PC-9 (cell line): ENCODE results near the gene NT5DC3. TPM values are rescaled to one million over a fixed set of nuclear protein-coding genes. Genes with fewer than 3 reads are reported as not detected.

Experiments used
- BruUV-seq: library from RNA; stranded (reverse); fragments of 400-500 nt; replicated peaks from 2 replicates; lab custom pipeline; 2021; lab: Mats Ljungman, UMichigan
- CTCF ChIA-PET: fragments of 300-600 bp; sonication (Branson Sonifier 250); formaldehyde crosslinking; loops from one replicate; lab custom pipeline; 2022; ENCODE audit warnings: antibody characterized with exemption; lab: Charles Lee
- POLR2A ChIA-PET: fragments of 300-600 bp; sonication (Branson Sonifier 250); formaldehyde crosslinking; loops from one replicate; lab custom pipeline; 2022; ENCODE audit warnings: antibody characterized with exemption; ENCODE audit not compliant: unreplicated experiment; lab: Charles Lee
- DNase-seq, 2 experiments: peaks; one replicate each; pipeline versions ENCODE4 v3.0.0 to v3.0.0-alpha.2; 2015 to 2022; ENCODE audit warnings: mixed read lengths in 1 of 2
- H2AFZ ChIP-seq: fragments of 200-600 bp; sonication (generic); 2 replicates; pipeline ENCODE4 v1.8.1; 2017; ENCODE audit warnings: antibody characterized with exemption
- H3F3A ChIP-seq: fragments of 200-600 bp; sonication (generic); 2 replicates; pipeline ENCODE4 v1.8.1; 2017; ENCODE audit warnings: antibody characterized with exemption, mild to moderate bottlenecking, low read depth; ENCODE audit not compliant: insufficient read depth
- H3K27ac ChIP-seq: fragments of 200-600 bp; sonication (generic); 2 replicates; pipeline ENCODE4 v1.6.1; 2016; ENCODE audit warnings: mixed run types
- H3K27me3 ChIP-seq: fragments of 200-600 bp; sonication (generic); 2 replicates; pipeline ENCODE4 v1.6.1; 2016; ENCODE audit warnings: low read depth, mixed run types; ENCODE audit not compliant: insufficient read depth
- H3K36me3 ChIP-seq: fragments of 200-600 bp; sonication (generic); 2 replicates; pipeline ENCODE4 v1.6.1; 2016; ENCODE audit warnings: low read depth, mixed run types
- H3K4me1 ChIP-seq: fragments of 200-600 bp; sonication (generic); replicated peaks from 2 replicates; pipeline ENCODE4 v1.6.1; 2016; ENCODE audit warnings: mixed run types; ENCODE audit not compliant: insufficient read depth
- H3K4me2 ChIP-seq: fragments of 200-600 bp; sonication (generic); 2 replicates; pipeline ENCODE4 v1.6.1; 2017; ENCODE audit warnings: mixed run types
- H3K4me3 ChIP-seq: fragments of 200-600 bp; sonication (generic); 2 replicates; pipeline ENCODE4 v1.6.1; 2016; ENCODE audit warnings: mixed run types
- H3K79me2 ChIP-seq: fragments of 200-600 bp; sonication (generic); 2 replicates; pipeline ENCODE4 v1.6.1; 2017; ENCODE audit warnings: low read depth, mixed run types
- H3K9me2 ChIP-seq: fragments of 200-600 bp; sonication (generic); 2 replicates; pipeline ENCODE4 v1.8.1; 2017; ENCODE audit warnings: mild to moderate bottlenecking; ENCODE audit not compliant: insufficient read depth
- H3K9me3 ChIP-seq: fragments of 200-600 bp; sonication (generic); 2 replicates; pipeline ENCODE4 v1.8.1; 2016; ENCODE audit warnings: low read depth; ENCODE audit not compliant: insufficient read depth
- H4K20me1 ChIP-seq: fragments of 200-600 bp; sonication (generic); 2 replicates; pipeline ENCODE4 v1.8.1; 2017; ENCODE audit not compliant: insufficient read depth
- CTCF ChIP-seq: fragments of 200-600 bp; sonication (generic); conservative IDR thresholded peaks from 2 replicates; pipeline ENCODE4 v1.6.1; 2017; ENCODE audit warnings: mixed run types, antibody characterized with exemption, mild to moderate bottlenecking, moderate library complexity
- EZH2 ChIP-seq: fragments of 200-600 bp; sonication (generic); IDR thresholded peaks from 2 replicates; pipeline ENCODE4 v1.8.0; 2017; ENCODE audit warnings: antibody characterized with exemption, low read depth
- intact Hi-C: fragments of 100-400 bp; cut with micrococcal nuclease; formaldehyde crosslinking; loops from one replicate; pipeline ENCODE4 v1.10.0; 2022; ENCODE audit not compliant: unreplicated experiment
- total RNA-seq: library from RNA; stranded (reverse); gene quantifications from 2 replicates; pipeline ENCODE4 v1.2.3, GENCODE V29; 2021

Gene NT5DC3
- total RNA-seq, 1 experiment from 2014 or later, result 13.2 TPM

GRCh38 chr12:103735291-103735690 lies 105.7 kb downstream of the NT5DC3 start:
- no peak overlapping the region for H3K4me2 ChIP-seq
- no peaks in the 10 kb centered on the region for H3K36me3 ChIP-seq
- H3K27me3 ChIP-seq, result peaks cover 28% of the 10 kb centered on the region
- CTCF ChIA-PET, result no interaction called here
- no peaks in the 10 kb centered on the region for H4K20me1 ChIP-seq
- no TSS peak for BruUV-seq
- H3K27ac ChIP-seq, result no peak overlapping the region
- POLR2A ChIA-PET, result no interaction called here
- no peaks in the 10 kb centered on the region for H3F3A ChIP-seq
- intact Hi-C loops, result no loop called here
- H3K9me3 ChIP-seq, result 0 out of 2 replicates have a peak, but pooled peaks cover 3% of the 10 kb centered on the region
- H3K4me3 ChIP-seq, result no peak overlapping the region
- no peak overlapping the region for H2AFZ ChIP-seq
- TF ChIP-seq EZH2 (no peak), CTCF (no peak)
- H3K9me2 ChIP-seq, result no peaks in the 10 kb centered on the region
- DNase-seq, result no peak
- H3K79me2 ChIP-seq, result no peaks in the 10 kb centered on the region
- no peaks in the 10 kb centered on the region for H3K4me1 ChIP-seq

GRCh38 chr12:103734863-103735262 lies 106.2 kb downstream of the NT5DC3 start:
- no peaks in the 10 kb centered on the region for H3K79me2 ChIP-seq
- no peaks in the 10 kb centered on the region for H4K20me1 ChIP-seq
- H3K27me3 ChIP-seq, result peaks cover 28% of the 10 kb centered on the region
- no peak for TF ChIP-seq EZH2
- TF ChIP-seq CTCF, result no peak
- no peaks in the 10 kb centered on the region for H3F3A ChIP-seq
- no peaks in the 10 kb centered on the region for H3K9me2 ChIP-seq
- ChIA-PET CTCF (interaction anchor here (0.7 kb wide), 1 partner anchor 106 kb away, joined by 4 read pairs; the partner anchor contains the start of gene NT5DC3), POLR2A (no interaction called here)
- H2AFZ ChIP-seq, result no peak overlapping the region
- intact Hi-C loops, result no loop called here
- no TSS peak for BruUV-seq
- no peak overlapping the region for H3K4me3 ChIP-seq
- no peaks in the 10 kb centered on the region for H3K4me1 ChIP-seq
- H3K9me3 ChIP-seq, result 0 out of 2 replicates have a peak, but pooled peaks cover 3% of the 10 kb centered on the region
- H3K27ac ChIP-seq, result no peak overlapping the region
- H3K4me2 ChIP-seq, result no peak overlapping the region
- no peaks in the 10 kb centered on the region for H3K36me3 ChIP-seq
- no peak for DNase-seq

- BruUV-seq, result no TSS peak
- intact Hi-C loops, result no loop called here
- no peaks in the 10 kb centered on the region for H3K36me3 ChIP-seq
Observed at GRCh38 chr12:103731539-103731938, 109.5 kb downstream of the NT5DC3 start.

More at GRCh38 chr12:103731539-103731938, 109.5 kb downstream of the NT5DC3 start:
- H3K9me2 ChIP-seq, result no peaks in the 10 kb centered on the region
- 0 out of 2 replicates have a peak, but pooled peaks cover 3% of the 10 kb centered on the region for H3K9me3 ChIP-seq
- H3K4me2 ChIP-seq, result no peak overlapping the region
- H3K27ac ChIP-seq, result no peak overlapping the region
- H3K27me3 ChIP-seq, result peaks cover 28% of the 10 kb centered on the region
- POLR2A ChIA-PET, result no interaction called here
- H3K4me1 ChIP-seq, result no peaks in the 10 kb centered on the region
- CTCF ChIA-PET, result no interaction called here
- no peak for TF ChIP-seq CTCF
- no peak for TF ChIP-seq EZH2
- no peak overlapping the region for H2AFZ ChIP-seq
- no peak overlapping the region for H3K4me3 ChIP-seq
- DNase-seq, result no peak
- H3F3A ChIP-seq, result no peaks in the 10 kb centered on the region
- H4K20me1 ChIP-seq, result no peaks in the 10 kb centered on the region
- no peaks in the 10 kb centered on the region for H3K79me2 ChIP-seq
